HG02840 (cell line): Measurements from ENCODE around the gene NPBWR2.

Source experiments
- ATAC-seq: cut with Tn5 transposase; IDR thresholded peaks from one replicate; pipeline ENCODE4 v1.9.1; 2021; ENCODE audit warnings: mild to moderate bottlenecking, moderate library complexity, moderate number of reproducible peaks; ENCODE audit not compliant: unreplicated experiment, low FRiP score

NPBWR2 gene, protein sequence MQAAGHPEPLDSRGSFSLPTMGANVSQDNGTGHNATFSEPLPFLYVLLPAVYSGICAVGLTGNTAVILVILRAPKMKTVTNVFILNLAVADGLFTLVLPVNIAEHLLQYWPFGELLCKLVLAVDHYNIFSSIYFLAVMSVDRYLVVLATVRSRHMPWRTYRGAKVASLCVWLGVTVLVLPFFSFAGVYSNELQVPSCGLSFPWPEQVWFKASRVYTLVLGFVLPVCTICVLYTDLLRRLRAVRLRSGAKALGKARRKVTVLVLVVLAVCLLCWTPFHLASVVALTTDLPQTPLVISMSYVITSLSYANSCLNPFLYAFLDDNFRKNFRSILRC

DNA sequence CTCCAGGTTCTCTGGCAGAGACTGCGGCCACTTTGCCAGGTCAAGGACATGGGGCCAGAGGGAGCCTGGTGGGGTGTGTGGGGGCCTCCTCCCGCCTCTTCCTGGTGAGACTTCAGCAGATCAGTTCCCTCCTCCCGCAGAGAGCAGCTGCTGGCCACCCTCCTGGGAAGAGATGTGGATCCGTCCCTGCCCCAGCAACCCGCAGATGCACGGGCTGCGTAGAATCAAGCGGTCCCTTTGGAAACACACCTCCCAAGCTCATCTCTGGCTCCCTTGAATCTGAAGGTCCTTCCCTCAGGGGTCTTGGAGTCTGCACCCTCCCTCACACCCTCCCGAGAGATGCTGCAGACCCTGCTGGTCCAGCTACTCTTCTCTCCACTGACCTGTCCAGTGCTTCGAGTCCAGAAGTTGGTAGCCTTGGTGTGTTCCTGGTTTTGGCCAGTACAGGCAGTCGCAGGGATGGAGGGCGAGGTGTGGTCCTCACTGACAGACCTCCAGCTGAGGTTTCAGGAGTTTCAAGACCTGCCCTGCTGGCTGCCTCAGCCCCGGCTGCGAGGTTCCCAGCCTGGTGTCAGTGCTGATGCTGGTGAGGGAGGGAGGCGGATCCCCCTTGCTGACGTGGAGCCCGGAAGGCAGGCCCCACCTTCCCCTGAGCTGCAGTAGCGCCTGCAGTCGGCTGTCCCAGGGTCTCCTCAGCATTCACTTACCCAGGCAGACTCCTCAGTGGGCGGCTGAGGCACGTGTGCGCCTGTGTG is at the start of gene NPBWR2:
NPBWR2 (minus strand) TSS at position 585 of the 755 bp plus-strand sequence. CDS start 734 bp downstream, outside the sequence.
- ATAC-seq = no peak

DNA sequence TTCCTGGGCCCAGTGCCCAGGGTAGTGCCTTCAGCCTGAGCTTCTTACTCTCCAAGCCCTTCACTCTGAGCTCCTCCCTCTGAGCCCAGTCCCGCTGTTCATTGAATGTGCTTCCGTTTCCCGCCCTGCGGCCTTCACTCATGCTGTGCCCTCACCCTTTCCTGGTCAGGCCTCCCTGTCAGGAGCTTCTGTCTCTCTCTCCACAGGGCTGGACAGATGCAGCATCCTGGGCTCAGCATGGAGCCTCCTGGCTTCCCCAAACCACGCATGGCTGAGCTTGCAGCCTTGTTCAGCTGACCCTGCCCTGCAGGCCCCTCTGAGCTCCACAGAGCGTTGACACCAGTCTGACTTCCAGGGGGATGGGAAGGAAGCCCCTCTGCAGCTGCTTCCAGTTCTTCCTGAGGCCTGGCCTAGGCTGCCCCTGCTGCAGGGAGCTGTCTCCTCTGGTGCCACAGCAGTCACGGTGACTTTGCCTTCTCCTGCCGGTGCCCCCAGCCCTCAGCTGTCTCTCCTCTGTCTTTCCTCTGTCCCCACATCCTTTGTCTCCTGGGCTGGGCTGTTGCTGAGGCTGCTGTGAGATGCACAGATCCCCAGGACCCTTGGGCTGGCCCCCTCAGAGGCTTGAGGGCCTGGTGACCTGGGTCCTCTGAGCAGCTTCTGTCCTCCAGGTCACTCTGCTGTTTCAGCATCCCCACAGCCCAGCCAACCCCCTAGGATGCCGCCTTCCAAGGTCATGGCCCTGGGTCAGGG is 48.9 kb upstream of the NPBWR2 start:
- ATAC-seq = no peak

DNA sequence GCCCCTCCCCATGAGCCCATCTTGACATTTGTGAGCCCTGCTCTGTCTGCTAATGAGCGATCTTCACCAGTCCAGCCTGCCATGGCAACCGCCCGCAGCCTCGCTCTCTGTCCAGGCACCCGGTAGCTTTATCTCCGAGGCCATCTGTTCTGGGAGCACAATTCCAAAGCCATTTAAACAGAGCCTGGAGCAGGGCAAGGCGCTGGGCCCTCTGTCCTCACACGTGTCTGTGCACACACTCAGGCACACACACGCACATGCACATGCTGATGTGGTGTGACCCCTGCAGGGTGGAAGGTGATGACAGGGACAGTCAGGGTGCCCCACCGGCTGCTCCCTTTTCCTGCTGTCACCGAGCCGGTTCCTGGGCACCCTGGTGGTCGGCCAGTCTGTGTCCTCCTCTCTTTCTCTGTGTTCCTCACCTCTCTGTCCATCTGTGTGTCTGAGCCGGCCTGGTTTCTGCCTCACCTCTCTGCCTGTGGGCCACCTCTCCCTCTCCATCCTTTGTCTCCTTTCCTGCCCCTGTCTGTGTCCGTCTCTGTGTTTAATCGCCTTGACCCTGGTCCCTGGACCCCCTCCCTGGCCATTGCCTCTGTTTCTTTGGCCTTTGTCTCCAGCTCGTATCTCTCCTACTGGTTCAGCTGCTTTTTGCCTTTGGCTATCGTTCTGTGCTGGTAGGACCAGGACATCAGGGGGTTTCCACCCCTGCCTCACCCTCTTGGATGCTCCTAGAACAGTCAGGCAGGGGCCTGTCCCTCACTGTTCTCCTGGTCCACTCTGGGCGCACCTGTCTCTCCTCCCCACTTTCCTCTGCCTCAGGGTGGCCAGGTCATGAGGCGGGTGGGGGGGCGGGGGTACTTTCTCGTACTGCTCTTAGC is 48.1 kb upstream of the NPBWR2 start:
- no peak for ATAC-seq

DNA sequence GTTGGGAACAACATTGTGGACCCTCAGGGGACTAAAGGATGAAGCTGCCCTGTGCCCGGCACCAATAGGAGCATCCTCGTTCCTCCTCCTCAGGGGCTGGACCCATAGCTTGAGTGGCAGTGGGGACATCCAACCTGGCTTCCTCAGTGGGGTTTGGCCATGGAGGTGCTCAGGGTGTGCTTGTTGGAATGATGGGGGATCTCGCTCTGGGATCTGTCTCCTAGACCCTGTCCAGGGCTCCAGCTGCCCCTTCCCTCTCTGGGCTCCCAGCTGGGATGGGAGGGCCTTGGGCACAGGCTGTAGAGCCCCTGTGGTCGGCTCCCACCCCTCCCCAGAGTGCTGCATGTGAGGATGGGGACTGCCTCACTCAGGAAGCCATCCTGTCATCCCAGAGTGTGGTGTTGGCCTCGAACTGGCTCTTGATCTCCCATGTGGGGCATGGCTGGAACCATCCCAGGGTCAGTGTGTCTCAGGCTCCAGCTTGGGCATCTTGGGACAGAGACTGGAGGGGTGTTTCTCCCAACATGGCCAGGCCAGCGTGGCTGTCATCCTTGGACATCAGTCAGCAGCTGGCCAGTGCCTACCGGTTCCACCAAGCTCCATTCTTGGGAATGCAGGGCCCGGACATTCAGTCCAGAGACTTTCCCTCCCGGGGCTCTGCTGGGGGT is 47.4 kb upstream of the NPBWR2 start:
- ATAC-seq = no peak

DNA sequence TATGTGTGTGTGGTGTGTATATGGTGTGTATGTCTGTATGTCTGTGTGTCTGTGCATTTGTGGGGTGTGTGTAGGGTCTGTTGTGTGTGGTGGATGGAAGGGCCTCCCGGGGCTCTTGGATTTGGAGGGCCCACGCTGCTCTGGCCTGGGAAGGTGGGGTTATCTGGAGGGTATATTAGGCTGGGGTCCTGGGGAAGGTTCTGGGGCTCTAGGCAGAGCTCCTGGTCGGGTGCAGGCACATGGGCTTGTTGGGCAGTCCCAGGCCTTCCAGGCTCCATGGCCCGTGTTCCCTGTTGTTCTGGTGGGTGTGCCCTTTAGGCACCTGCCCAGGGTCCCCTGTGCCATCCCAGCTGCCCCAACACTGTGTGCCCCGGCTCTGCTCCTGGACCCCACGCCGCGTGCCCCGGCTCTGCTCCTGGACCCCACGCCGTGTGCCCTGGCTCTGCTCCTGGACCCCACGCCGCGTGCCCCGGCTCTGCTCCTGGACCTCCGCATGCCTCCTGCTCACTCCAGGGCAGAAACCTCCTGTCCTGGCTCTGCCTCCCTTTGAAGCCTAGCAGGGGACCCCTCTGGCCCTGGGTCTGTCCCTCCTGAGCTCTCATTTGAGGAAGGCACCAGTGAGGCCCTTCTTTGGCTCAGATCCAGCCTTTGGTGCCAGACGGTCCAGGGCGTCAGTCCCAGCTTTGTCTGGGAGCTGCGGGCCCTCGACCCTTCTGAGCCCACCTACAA is 46.7 kb upstream of the NPBWR2 start:
- ATAC-seq = no peak

DNA sequence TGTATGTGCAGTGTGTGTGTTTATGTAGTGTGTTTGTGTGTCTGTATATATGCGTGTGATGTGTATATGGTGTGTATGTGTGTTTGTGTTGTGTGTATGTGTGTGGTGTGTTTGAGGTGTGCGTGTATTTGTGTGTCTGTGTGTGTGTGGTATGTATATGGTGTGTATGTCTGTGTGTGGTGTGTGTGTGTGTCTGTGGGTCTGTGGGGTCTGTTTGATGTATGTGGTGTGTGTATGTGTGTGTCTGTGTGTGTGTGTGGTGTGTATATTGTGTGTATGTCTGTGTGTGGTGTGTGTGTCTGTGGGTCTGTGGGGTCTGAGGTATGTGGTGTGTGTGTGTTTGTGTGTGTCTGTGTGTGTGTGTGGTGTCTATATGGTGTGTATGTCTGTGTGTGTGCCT is 46.0 kb upstream of the NPBWR2 start:
- no peak for ATAC-seq

DNA sequence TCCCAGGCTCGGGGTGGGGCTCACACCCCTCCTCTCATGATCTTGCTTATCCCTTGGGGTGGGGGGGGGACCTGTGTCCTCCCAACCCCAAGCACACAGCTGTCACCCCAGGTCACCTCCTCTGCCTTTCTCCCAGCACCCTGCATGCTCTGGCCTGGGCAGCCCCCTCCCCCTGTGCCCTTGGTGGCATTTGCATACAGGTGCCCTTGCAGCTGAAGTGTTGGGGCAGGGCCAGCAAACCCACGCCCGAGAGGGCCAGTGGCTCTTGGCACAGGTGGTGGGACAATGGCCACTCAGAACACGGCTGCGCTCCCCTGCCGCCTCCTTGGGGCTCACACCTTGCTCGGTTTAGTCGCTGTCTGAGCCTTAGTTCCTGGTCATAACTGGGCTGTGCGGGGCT is 45.5 kb upstream of the NPBWR2 start:
- ATAC-seq = no peak

DNA sequence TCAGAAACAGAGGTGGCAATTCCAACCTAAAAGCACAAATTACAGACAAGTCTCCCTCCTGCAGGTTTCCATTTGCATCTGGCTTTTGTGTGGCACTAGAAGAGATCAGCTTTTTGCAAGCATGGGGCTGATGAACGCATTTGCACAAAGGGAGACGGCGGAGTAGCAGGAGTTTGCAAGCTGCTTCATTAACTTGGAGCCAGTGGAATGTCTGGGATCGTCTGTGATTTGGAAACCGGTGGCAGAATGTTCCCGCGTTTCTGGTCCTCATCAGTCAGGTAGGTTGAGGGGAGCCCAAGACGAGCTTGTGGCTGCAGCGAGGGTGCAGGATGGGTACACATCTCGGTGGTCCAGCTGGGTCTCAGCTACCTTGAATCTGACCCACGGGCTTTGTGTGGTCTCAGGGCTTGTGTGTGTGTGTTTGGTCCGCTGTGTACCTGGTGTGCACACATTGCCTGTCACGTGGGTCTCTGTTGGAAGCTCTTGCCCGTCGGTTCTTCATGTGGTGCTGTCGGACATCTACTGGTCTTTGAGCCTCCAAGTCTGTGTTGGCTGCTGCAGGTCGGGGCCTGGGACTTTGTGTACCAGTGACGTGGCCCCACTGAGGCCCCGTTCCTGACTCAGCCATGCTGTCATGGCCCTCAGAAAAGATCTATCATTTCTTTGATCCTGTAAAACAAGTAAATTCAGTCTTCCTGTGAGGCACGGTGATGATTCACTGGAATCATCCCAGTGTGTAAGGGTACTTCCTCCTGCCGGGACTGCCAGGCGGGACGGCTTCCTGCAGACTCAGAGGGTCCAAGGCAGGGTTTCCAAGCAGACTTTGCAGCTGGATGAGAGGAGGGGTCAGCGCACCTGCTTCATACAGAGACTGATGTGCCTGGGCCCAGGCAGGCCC is 44.5 kb upstream of the NPBWR2 start:
- no peak for ATAC-seq

DNA sequence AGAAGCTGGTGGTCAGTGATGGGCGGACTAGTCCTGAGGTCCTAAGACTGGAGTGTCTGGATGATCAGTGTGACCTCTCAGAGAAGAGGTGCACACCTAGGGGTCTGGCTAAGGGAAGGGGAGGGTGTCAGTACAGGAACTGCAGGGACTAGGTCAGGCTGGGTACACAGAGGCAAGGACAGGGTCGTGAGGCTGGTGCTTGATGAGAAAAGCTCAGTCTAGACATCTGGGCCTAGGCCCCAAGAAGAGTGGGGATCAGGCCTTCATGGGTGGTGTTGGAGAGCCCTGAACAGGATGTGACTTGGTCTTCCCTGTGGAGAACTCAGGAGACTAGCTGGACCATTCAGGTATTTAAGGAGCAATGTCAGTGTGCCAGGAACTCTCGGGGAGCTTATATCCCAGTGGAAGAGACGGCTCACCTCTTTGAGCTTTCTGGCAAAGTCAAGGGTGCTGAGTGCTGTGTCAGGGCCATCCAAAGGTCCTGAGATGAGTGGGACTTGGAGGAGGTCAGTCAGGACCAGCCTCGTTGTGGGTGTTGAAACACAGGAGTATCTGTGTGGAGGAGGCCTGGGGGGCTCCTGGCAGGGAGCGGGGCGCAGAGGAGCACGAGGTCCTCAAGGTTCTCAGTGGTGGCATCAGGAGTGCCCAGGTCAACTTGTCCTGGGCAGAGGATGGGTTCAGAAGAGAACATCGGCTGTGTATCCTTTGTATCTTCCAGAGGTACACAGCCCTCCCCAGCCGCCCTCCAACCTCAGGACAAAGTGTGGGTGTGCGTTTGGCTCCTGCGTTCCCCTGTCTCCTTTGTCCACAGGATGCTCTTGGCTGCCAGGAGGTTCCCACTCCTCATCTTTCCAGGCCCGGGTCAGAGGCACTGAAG is 43.6 kb upstream of the NPBWR2 start:
- ATAC-seq = no peak

DNA sequence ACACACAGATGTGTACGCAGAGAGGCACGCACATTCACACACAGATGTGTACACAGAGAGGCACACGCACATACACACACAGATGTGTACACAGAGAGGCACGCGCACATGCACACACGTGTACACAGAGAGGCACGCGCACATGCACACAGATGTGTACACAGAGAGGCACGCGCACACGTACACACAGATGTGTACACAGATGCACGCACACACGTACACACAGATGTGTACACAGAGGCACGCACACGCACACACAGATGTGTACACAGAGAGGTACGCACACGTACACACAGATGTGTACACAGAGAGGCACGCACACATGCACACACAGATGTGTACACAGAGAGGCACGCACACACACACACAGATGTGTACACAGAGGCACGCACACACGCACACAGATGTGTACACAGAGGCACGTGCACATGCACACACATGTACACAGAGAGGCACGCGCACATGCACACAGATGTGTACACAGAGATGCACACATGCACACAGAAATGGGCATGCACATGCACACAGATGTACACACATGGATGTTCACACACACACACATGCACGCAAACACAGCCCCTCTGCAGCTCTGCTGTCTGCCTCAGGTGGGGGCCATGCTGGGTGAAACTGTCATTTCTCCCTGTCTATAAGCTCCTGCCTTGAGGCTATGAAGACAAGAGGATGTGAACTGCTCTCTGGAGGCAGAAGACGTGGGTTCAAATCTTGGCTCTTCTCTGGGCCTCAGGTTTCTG is 42.6 kb upstream of the NPBWR2 start:
- ATAC-seq = no peak

DNA sequence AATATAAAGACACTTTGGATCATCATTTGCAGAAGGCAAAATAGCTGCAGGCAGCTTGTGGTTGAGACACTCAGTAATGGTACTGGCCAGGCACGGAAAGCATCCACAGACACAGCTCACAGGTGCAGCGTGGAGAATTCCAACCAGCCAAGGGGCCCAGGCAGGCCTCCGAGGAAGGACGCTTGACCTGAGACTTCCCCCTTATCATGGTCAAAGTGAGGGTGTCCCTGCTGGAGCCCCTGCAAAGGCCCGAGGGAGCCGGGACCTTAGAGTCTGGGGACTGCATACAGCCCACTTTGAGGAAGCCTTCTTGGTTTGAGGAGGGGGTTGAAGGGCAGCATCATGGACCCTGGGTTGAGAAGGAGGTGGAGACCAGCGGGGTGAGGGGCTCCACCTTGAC is 41.8 kb upstream of the NPBWR2 start:
- ATAC-seq = no peak

DNA sequence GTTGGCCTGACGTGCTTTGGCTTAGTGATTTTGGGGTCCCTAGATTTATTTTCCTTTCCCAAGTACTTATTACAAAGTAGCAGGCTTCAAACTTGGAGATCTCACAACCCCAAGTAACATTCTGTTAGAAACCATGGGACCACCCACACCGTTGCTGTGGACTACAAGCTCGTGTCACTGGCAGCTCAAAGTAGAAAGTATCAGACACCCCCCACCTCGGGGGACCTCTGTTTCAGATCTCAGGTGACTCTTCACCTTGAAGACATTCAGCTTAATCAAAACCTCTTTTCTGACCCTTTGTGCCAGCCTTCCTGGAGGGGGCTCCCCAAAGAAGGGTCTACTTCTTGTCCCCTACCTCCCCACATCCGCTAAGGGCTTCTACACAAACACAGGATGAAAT is 41.2 kb upstream of the NPBWR2 start:
- ATAC-seq = no peak

DNA sequence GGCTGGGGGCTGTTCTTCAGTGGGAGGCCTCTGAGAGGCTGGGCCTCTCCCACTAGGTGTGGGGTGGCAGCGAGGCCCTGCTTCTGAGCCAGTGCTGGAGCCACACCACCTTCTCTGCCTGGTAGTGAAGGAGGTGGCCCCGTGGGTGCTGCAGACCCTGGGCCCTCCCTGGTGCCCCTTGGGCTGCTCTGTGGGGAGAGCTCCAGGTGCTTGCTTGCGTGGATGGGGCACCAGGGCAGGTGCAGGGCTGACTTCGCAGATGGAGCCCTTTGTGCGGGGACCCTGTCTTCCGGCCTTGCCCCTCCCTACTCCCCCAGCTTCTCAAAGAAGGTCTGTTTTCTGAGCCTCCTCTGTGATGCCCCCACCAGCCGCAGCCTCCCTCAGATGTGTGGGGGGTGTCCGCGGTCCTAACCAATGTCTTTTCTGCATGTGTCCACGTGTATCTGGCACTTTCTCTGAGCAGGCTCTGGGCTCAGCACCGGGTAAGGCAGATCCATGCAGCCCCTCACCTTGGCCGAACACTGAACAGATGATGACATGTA is 39.6 kb upstream of the NPBWR2 start:
- ATAC-seq = no peak

DNA sequence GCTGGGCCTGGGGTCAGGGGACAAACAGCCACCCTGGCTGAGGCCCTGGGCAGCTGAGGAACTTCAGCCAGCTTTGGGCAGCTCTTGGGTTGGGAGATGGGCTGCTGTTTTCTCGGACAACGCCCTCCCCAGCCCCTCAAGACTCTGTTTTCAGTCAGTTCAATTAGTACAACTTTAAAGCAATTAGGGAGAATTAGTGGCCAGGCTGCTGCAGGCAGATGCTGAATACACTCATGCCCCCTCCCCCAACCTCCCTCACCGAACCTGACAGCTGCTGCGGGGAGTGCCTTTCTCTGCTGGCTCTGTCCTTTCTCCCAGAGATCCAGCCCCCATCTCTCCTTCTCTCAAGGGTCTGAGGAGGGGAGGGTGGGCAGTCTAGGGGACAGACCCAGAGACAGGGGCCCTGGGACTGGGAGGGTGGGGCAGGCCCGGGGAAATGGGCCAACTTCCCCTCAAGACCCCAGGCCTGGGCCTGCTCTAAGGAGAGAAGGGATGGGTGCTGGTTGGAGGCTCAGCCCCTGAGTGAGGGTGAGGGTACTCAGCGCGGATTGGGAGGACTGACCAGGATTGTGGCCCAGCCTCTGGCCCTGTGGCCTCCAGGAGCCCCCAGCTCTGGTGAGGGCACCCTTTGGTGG is 39.1 kb upstream of the NPBWR2 start:
- ATAC-seq = no peak

DNA sequence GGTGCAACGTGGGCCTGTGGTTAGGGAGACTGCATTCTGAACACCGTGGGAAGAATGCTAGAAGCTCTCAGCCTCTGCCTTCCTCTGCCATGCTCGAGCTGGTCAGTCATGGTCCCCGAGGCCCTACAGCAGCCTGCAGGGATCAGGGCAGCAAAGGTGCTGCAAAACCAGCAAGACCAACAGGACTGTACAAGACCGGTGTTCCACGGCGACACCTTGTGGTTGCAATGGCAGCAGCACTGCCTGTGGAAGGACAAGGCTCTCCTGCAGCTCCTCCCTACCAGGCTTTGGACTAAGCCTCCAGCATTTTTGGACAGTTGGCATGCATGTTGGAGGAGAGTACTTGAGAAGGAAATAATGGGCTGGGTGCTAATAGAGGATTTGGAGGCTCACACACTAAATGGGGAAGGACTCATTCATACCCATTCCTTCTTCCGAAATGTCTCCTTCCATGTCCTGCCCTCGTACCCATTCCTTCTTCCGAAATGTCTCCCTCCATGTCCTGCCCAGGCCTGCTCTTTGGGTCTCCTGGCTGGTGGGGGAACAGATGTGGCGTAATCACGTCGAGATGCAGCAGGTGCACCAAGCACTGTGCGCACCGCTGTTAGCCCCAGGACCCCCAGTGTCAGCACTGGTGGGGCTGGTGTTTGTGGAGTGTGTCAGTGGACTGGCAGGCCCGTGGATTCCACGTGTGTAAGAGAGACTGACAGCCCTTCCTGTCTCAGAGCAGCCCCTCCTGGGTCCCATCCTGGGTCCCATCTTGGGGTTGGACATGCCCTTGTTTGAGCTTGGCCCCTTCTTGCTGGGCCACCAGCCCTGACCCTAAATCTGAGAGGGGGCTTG is 38.3 kb upstream of the NPBWR2 start:
- ATAC-seq = no peak
